NCI-H1694 treated with DMSO at 0.1 percent for 48 hours (cell line): ENCODE measurements around the gene PIGP.
"Not testable (repeated sequence)": the region's sequence is repeated elsewhere in the genome, so short reads cannot be mapped to it uniquely, and the experiment has no call there.

ENCODE experiments used
- DNase-seq: peaks from one replicate; lab custom pipeline; 2025; lab: John Stamatoyannopoulos, UW

PIGP gene

GRCh38 chr21:37044643-37045042 is 28.2 kb downstream of the PIGP start:
- no peak for DNase-seq

- DNase-seq: no peak
Observed at GRCh38 chr21:37043818-37044217, 29.1 kb downstream of the PIGP start.

- no peak for DNase-seq
Observed at GRCh38 chr21:37041706-37042271, 31.1 kb downstream of the PIGP start.

GRCh38 chr21:37040212-37040611 is 32.7 kb downstream of the PIGP start:
- DNase-seq: no peak

GRCh38 chr21:37039411-37040075 is 33.3 kb downstream of the PIGP start:
- DNase-seq: no peak

- no peak for DNase-seq
Observed at GRCh38 chr21:37036177-37036576, 36.7 kb downstream of the PIGP start.

GRCh38 chr21:37034394-37034793 is 38.5 kb downstream of the PIGP start:
- not testable (repeated sequence) for DNase-seq

- DNase-seq: no peak
Observed at GRCh38 chr21:37032877-37033471, 39.9 kb downstream of the PIGP start.

GRCh38 chr21:37032293-37032692 is 40.6 kb downstream of the PIGP start:
- no peak for DNase-seq

- DNase-seq: no peak
Observed at GRCh38 chr21:37030864-37031263, 42.0 kb downstream of the PIGP start.

GRCh38 chr21:37028570-37028969 is 44.3 kb downstream of the PIGP start:
- DNase-seq: no peak

GRCh38 chr21:37026499-37026898 is 46.4 kb downstream of the PIGP start:
- DNase-seq: no peak

- no peak for DNase-seq
Observed at GRCh38 chr21:37017951-37018679, 54.8 kb downstream of the PIGP start.
